Measurements from ENCODE around the gene KNDC1.
"Not testable (repeated sequence)": the region's sequence is repeated elsewhere in the genome, so short reads cannot be mapped to it uniquely, and the experiment has no call there.

KNDC1 gene

GRCh38 chr10:133159950-133160825 lies at the start of gene KNDC1:
KNDC1 (plus strand) TSS chr10:133160219; CDS start chr10:133160468, 249 bp downstream.
- peak; percentile 28 for DNase-seq

GRCh38 chr10:133110609-133111275 lies 49.3 kb upstream of the KNDC1 start:
- DNase-seq: no peak

GRCh38 chr10:133111640-133112039 lies 48.4 kb upstream of the KNDC1 start:
- DNase-seq: not testable (repeated sequence)

GRCh38 chr10:133113146-133113830 lies 46.7 kb upstream of the KNDC1 start:
- DNase-seq: no peak

GRCh38 chr10:133113847-133114246 lies 46.2 kb upstream of the KNDC1 start:
- no peak for DNase-seq

GRCh38 chr10:133114251-133114650 lies 45.8 kb upstream of the KNDC1 start:
- no peak for DNase-seq

- no peak for DNase-seq
Measured at GRCh38 chr10:133114726-133115452, 45.1 kb upstream of the KNDC1 start.

GRCh38 chr10:133115453-133115842 lies 44.6 kb upstream of the KNDC1 start:
- DNase-seq: no peak

GRCh38 chr10:133115976-133116375 lies 44.0 kb upstream of the KNDC1 start:
- DNase-seq: no peak

- DNase-seq: no peak
Measured at GRCh38 chr10:133116455-133116854, 43.6 kb upstream of the KNDC1 start.

GRCh38 chr10:133117036-133117687 lies 42.9 kb upstream of the KNDC1 start:
- no peak for DNase-seq

- DNase-seq: no peak
Measured at GRCh38 chr10:133117688-133118071, 42.3 kb upstream of the KNDC1 start.

GRCh38 chr10:133121479-133121878 lies 38.5 kb upstream of the KNDC1 start:
- no peak for DNase-seq

- no peak for DNase-seq
Measured at GRCh38 chr10:133122171-133122935, 37.7 kb upstream of the KNDC1 start.

GRCh38 chr10:133123050-133123745 lies 36.8 kb upstream of the KNDC1 start:
- DNase-seq: no peak

- DNase-seq: no peak
Measured at GRCh38 chr10:133123746-133124356, 36.2 kb upstream of the KNDC1 start.

GRCh38 chr10:133124357-133125211 lies 35.4 kb upstream of the KNDC1 start:
- DNase-seq: no peak

- no peak for DNase-seq
Measured at GRCh38 chr10:133125901-133126300, 34.1 kb upstream of the KNDC1 start.

Data from CD4-positive, alpha-beta T cell treated with Interleukin-17A for 4 hours (primary cell).